ENCODE results near the gene RBM15B.

- no peak for TF ChIP-seq TAF1 (IDR thresholded peaks at IDR 0.05; ENCODE audit: borderline replicate concordance, insufficient read depth, low read length)
- TF ChIP-seq POLR2AphosphoS5 (IDR thresholded peaks at IDR 0.05; ENCODE audit: low read depth, low read length) = no peak
- TF ChIP-seq FOXP2 (optimal IDR thresholded peaks at IDR 0.05; ENCODE audit: borderline replicate concordance, extremely low read depth, extremely low read length, insufficient read depth) = no peak
- no peak for TF ChIP-seq SIN3A (IDR thresholded peaks at IDR 0.05; ENCODE audit: borderline replicate concordance, insufficient read depth, low read length)
Observed at GRCh38 chr3:51391566-51392354, 675 bp downstream of the RBM15B start.
